ENCODE measurements around the gene SETDB1.
"Not testable (repeated sequence)": the region's sequence is repeated elsewhere in the genome, so short reads cannot be mapped to it uniquely, and the experiment has no call there.

Gene SETDB1

GRCh38 chr1:150895618-150896017 lies 30.5 kb upstream of the SETDB1 start:
- H3K4me3 ChIP-seq (ENCODE audit: low read depth, low read length): no peak overlapping the region
- TF ChIP-seq, protein P1, sequence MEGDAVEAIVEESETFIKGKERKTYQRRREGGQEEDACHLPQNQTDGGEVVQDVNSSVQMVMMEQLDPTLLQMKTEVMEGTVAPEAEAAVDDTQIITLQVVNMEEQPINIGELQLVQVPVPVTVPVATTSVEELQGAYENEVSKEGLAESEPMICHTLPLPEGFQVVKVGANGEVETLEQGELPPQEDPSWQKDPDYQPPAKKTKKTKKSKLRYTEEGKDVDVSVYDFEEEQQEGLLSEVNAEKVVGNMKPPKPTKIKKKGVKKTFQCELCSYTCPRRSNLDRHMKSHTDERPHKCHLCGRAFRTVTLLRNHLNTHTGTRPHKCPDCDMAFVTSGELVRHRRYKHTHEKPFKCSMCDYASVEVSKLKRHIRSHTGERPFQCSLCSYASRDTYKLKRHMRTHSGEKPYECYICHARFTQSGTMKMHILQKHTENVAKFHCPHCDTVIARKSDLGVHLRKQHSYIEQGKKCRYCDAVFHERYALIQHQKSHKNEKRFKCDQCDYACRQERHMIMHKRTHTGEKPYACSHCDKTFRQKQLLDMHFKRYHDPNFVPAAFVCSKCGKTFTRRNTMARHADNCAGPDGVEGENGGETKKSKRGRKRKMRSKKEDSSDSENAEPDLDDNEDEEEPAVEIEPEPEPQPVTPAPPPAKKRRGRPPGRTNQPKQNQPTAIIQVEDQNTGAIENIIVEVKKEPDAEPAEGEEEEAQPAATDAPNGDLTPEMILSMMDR (IDR thresholded peaks at IDR 0.05; ENCODE audit: borderline replicate concordance, insufficient read depth, low read depth, low read length): no peak

GRCh38 chr1:150899795-150900194 lies 26.4 kb upstream of the SETDB1 start:
- not testable (repeated sequence) for H3K4me3 ChIP-seq (ENCODE audit: low read depth, low read length)

DNA sequence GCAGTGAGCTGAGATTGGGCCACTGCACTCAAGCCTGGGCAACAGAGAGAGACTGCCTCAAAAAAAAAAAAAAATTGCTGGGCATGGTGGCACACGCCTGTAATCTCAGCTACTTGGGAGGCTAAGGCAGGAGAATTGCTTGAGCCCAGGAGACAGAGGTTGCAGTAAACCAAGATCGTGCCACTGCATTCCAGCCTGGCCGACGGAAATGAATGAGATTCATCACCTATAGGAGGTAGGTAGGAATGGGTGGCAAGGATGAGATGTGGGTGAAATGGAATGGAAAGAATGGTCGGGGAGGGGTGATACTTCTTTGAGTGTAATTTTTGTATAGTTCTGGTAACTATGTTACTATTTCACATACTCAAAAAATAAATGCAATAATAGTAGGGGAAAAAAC lies 23.8 kb upstream of the SETDB1 start:
- H3K4me3 ChIP-seq (ENCODE audit: low read depth, low read length): no peak overlapping the region
- TF ChIP-seq, protein P1 (IDR thresholded peaks at IDR 0.05; ENCODE audit: borderline replicate concordance, insufficient read depth, low read depth, low read length): no peak

- no peak overlapping the region for H3K4me3 ChIP-seq (ENCODE audit: low read depth, low read length)
- TF ChIP-seq, protein P1 (IDR thresholded peaks at IDR 0.05; ENCODE audit: borderline replicate concordance, insufficient read depth, low read depth, low read length): no peak
Measured at GRCh38 chr1:150902751-150903150, 23.4 kb upstream of the SETDB1 start.

- no peak overlapping the region for H3K4me3 ChIP-seq (ENCODE audit: low read depth, low read length)
- TF ChIP-seq, protein P1 (IDR thresholded peaks at IDR 0.05; ENCODE audit: borderline replicate concordance, insufficient read depth, low read depth, low read length): no peak
Measured at GRCh38 chr1:150905301-150905700, 20.9 kb upstream of the SETDB1 start.

DNA sequence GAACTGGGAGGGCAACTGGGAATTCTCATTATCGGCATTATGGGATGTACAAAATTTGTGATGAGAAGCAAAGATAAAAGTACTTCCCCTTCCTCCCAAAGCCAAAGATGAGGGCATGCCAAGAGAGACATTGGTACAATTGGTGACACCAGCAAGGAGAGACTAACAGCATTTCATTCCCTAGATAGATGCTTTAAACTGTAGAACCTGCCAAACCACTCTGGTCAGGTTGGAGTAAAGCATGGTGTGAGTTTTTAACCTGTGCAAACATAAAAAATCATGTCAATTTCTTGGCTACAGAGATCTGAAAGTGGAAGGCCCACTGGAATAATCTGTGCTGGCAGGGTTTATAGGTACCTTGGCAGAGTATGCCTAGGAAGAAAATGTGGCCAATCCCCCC lies 19.8 kb upstream of the SETDB1 start:
- TF ChIP-seq, protein P1 (IDR thresholded peaks at IDR 0.05; ENCODE audit: borderline replicate concordance, insufficient read depth, low read depth, low read length): no peak
- no peak overlapping the region for H3K4me3 ChIP-seq (ENCODE audit: low read depth, low read length)

- TF ChIP-seq, protein P1 (IDR thresholded peaks at IDR 0.05; ENCODE audit: borderline replicate concordance, insufficient read depth, low read depth, low read length): no peak
- no peak overlapping the region for H3K4me3 ChIP-seq (ENCODE audit: low read depth, low read length)
Measured at GRCh38 chr1:150906813-150907212, 19.4 kb upstream of the SETDB1 start.

GRCh38 chr1:150909585-150910180 lies 16.5 kb upstream of the SETDB1 start:
- H3K4me3 ChIP-seq (ENCODE audit: low read depth, low read length): no peak overlapping the region
- TF ChIP-seq, protein P1 (IDR thresholded peaks at IDR 0.05; ENCODE audit: borderline replicate concordance, insufficient read depth, low read depth, low read length): no peak
